NOMO-1 treated with DMSO at 0.1 percent for 48 hours (cell line): Measurements from ENCODE around the gene TSNAX.

Source experiments
- DNase-seq: peaks from one replicate; lab custom pipeline; 2025; ENCODE audit not compliant: unreplicated experiment; lab: John Stamatoyannopoulos, UW

The TSNAX gene

DNA sequence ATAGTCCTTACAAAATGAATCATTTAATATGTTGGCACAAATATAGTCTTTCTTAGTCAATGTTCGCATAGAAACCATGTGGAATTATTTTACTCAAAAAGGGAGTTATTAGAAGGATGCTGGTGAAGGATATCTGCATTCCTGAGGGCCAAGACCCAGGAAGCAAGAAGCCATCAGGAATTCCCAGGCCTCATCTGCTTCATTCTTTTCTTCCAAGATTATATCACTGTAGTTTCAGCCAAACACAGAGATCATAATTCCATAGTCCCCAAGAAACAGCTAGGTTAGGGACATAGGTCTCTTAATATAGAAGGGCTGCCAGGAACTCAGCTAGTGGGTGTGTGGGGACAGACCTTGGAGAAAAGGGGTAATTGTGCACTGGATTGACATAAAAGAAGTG, 69.5 kb downstream of the TSNAX start:
- DNase-seq = no peak

DNA sequence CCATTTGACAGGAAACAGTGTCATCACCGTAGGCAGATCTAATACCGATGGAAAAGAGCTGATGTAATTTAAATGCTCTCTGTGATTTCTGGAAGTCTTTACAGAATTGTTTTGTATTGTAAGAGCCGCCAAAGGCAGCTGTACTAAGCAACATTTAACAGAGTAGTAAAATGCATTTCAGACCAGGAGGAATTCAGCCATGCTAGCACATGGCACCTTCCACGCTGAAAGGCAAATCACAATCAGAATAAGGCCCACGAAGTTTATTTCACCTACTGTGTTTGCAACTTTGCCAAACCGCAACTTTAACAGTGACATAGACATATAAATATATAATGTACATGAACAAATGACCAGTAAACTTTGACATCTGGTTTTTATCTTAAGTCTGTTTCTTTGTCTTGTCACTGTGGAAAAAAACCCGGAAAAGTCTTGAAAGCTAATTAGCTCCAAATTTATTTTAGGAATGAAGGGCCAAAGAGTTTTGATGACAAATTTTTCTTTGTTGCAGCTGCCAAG, 72.0 kb downstream of the TSNAX start:
- DNase-seq = no peak

DNA sequence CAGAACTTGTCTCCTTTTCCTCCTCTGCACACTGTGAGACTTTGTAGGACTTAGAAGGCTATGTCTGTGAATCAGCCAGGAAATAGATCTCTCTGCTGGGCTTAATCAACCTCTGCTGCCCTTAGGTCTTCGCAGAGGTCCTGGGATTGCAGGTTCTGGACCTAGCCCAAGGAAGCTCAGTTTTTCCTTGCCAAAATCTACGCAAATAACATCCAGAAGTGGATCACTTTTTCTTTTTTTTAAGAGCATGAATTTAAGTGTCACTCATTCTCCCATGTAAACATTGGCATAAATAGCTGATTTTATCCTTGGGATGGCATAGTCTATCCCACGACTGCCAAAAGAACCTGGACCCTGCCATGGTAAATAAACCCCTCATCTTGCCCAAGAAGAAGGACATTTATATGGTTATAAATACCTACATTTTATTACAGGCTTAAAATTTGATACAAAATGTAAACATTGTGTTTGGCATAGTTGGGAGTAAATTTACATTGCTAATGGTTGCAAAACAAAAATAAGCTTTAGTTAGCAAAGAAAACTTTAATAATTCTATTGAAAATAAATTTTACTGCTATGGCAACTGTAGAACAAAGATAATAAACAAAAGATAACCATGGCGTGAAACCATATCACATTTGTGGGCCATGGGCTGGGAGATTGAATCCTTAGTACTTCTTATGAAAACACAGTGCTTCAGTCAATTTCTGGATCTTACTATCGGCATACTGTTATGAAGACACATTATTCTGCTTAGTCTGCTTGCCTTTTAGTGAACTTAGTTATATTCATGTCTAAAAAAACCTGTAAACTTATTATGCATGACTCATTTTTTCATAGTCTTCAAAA, 73.6 kb downstream of the TSNAX start:
- no peak for DNase-seq

DNA sequence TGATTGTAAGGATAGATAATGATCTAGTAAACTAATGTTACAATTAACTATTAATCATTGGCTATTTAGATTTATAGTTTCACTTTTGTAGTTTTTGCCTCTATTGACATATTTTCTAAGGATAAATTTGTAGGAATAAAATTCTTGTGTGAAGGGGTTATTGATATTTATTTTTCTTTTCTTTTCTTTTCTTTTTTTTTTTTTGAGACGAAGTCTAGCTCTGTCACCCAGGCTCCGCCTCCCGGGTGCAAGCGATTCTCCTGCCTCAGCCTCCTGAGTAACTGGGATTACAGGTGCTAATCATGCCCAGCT, 74.2 kb downstream of the TSNAX start:
- DNase-seq = no peak

DNA sequence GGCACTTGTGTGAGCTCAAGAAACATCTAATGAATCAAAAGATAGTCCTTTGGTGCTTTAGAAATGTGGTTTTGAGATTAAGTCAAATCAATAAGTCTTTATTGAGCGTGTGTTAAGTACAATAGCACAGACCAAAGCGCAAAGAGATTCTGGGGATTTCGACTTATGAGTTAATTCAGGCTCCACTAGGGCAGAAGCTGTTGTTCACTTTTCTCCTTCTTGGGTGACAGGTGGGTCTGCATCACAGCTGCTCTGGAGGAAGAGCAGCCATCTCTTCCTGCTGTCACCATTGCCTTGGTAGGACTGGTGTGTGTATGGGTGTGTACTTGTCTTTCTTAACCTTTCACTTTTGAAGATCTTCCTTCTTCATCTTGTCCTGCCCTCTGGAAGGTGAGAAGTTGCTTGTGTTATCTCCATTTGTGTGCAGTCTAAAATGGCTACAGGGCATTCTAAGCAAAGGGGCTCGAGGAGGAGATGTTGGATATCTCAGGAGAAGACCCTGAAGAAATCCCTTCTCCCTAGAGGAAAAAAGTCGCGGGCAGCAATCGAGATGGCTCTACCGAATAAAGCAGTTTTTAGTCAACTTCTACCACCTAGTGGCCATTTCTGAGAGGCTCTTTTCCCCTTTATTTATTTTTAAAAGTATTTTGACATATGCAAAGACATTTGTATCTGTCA, 75.3 kb downstream of the TSNAX start:
- DNase-seq = peak; percentile 89

DNA sequence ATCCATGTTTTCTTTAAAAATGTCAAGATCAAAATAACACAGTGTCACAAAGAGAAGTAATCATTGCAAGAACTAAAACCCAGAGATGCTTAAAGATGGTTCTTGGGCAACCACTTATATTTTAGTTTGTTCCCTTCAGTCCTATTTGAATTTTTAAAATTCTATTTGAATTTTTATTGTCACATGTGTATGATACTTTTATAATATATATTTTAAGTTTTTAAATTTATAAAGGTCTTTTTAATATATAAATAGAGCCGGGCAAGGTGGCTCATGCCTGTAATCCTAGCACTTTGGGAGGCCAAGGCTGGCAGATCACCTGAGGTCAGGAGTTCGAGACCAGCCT, 75.8 kb downstream of the TSNAX start:
- DNase-seq = no peak

DNA sequence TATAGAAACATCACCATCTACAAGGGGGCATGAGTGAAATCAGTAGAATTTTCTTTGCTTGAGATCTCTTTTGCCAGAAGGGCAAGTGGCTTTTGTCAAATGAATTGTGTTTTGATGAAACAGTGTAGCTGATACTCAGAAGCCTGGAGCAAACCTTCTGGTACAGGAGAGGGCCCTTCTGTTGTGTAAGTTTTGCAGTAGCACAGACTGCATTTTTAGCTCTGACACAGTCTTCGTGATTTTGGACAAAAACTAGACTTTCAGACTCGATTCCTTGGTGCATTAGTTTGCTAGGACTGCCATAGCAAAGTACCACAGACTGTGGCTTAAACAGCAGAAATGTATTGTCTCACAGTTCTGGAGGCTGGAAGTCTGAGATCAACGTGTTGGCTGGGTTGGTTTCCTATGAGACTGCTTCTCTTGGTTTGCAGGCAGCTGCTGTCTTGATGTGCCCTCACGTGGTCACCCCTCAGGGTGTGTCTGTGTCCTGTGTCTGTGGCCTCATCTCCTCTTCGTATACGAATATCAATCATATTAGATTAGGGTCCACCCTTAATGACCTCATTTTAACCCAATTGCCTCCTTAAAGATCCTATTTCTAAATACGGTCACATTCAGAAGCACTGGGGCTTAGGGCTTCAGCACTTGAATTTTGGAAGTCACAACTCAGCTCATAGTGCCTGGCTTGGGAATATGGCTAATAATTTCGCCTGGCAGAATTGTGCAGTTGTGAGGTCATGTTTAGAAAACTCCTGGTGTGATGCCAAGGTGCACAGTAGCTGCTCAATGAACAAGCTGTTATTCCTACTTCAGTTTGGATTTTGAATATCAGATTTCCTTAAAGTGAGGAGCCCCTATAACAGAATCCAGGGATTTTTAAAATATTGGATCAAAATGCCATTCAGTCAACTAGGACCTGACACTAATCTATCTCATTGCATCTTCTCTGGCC, 77.0 kb downstream of the TSNAX start:
- DNase-seq = peak; percentile 26

DNA sequence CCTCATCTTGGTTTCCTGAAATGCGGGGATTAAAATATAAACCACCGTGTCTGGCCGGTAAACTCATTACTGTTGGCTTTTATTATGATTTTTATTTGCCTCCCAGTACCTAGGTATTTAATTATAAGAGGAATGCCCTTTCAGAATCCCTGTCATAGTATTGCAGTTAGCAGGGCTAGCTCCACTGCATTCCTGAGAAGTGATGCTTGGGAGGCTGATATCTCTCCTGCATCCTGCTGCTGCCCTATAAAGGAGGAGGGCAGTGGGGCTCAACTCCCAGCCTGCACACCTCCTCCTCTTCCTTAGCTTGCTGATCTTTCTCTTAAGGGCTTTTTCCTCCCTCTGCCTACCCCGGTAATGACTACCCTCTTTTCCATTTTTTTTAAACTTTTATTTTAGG, 78.2 kb downstream of the TSNAX start:
- no peak for DNase-seq

DNA sequence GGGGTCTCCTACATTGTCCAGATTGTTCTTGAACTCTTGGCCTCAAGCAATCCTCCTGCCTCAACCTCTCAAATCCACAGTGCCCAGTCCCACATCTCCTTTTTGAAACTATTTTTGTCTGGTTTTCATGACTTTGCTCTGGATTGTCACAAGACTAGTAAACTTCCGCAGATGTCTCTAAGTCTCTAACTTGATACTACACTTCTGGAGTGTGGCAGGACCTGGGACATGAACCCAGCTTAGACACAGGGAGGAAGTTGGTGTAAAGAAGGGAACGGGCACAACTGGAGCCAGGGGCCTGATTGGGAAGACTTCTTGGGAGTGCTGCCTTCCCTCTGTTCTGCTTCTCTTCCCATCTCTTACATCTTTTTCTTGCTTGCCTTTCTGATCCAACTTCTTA, 81.9 kb downstream of the TSNAX start:
- DNase-seq = no peak

DNA sequence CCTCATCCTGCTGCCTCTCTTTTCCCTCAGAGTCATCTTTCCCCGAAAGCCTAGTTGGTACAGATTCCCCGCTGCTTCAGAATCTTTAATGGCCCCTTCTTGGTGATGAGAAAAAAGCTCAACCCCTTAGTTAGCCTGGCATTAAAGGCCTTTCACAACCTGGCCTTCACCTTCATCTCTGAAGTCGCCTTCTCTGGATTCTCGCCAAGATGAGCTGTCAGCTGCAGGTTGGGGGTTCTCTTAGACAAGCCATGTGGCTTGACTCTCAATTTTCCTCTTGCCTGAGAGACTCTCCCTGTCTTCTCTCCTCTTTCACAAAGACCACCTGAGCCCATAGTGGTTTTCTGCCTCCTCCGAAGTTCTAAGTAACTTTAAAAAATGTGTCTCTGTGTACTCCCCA, 82.6 kb downstream of the TSNAX start:
- no peak for DNase-seq

DNA sequence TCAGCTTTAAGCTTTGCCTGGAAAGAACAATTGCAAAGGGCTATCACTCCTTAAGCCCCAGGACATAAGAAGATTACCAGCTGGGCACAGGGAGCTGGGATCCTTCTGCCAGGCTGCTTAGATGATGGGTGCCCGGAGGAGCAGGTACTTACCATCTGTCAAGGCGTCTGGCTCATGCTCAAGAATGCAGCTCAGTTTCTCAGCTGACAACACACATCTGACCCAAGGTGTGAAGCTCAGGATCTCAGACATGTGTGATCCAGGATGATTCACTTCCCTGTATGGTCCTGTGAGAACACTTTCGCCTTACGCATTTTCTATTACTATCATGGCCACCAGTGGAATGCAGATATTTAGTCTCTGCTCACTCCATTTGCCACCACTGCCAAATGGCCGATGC, 83.4 kb downstream of the TSNAX start:
- DNase-seq = no peak

DNA sequence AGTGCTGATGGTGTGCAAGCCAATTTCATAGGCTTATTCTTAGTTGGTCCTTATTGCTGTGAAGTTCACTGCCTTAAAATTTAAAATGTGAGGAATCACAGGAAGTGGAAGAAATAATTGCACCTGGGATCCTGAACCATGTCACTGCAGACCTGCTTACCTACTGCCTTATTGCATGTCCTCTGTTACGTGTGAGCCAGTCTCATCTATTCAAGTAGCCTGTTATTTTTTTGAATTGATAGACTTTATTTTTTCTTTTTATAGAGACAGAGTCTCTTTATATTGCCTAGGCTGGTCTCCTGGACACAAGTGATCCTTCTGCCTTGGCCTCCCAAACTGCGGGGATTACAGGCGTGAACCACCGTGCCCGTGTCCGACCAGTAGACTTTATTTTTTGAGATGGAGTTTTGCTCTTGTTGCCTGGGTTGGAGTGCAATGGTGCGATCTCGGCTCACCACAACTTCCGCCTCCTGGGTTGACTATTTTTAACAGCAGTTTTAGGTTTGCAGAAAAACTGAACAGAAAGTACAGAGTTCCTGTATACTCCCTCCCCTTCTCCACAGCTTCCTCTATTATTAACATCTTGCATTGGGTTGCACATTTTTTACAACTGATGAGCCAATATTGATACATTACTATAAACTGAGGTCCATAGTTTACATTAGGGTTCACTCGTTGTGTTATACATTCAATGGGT, 84.1 kb downstream of the TSNAX start:
- DNase-seq = peak; percentile 98

DNA sequence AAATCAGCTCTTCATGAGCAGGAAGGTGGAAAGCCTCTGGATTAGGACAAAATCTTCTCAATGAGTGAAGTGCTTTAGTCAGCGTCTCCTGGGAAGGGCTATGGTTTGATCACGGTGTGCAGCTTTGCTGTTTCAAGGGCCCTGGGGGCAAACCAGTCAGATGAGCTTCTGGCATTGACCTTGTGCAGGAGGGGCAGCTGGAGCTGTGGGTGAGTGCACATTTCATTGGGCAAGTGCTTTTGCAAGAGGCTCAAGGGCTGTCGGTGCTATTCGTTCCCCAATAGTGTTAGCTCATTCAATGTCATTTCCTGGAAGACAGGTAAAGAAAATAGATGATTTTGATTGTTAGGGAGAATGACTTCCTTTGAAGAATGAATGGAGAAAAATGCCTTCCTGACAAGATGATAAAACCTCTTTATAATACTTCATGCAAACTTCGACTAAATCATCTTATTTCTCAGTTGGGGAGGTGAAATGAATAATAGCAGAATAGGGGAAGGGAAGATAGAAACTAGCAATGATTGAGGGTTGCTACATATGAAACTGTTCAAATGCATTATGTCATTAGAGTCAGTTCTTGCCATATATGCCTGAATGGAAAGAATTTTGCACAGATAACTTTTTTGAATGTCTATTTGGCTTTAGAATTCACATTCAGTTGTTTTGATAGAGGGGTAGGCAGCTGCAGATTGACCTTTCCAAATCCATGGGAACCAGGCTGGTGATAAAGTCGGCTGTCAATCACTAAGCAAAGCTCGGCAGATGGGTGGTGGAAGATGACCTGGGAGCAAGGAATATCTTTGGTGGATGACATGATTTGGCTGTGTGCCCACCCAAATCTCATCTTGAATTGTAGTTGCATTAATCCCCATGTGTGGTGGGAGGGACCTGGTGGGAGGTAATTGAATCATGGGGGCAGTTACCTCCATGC, 85.2 kb downstream of the TSNAX start:
- DNase-seq = peak; percentile 80
